K562 (cell line): Measurements from ENCODE around the gene SLC1A5. TPM values are rescaled to one million over a fixed set of nuclear protein-coding genes. Genes with fewer than 3 reads are reported as not detected.

Source experiments
- ATAC-seq: fragments of 200-7000 bp; cut with Tn5 transposase; 3 replicates; pipeline ENCODE4 v1.9.1; 2020; ENCODE audit warnings: moderate library complexity
- BruUV-seq: library from RNA; stranded (reverse); fragments of 400-500 nt; replicated peaks from 2 replicates; lab custom pipeline; 2021; lab: Mats Ljungman, UMichigan
- CTCF ChIA-PET: fragments of 300-600 bp; formaldehyde crosslinking; extraction: SDS; loops from one replicate; lab custom pipeline; 2021; ENCODE audit warnings: low intra/inter-chr PET ratio; lab: Yijun Ruan, JAX
- POLR2A ChIA-PET: fragments of 300-600, 350-650 bp; sonication (Branson Sonifier 250); formaldehyde crosslinking; extraction: SDS; loops from one replicate; lab custom pipeline; 2021; ENCODE audit warnings: antibody characterized with exemption, inconsistent platforms; lab: Yijun Ruan, JAX
- DNase-seq, 4 experiments: peaks; one replicate each; pipeline versions ENCODE4 v3.0.0 to v3.0.0-alpha.2; 2011 to 2018; ENCODE audit warnings: low spot score in 3 of 4, mixed read lengths in 3 of 4; ENCODE audit errors: extremely low read depth in 1 of 4
- FAIRE-seq: peaks from 2 replicates; lab custom pipeline; 2011; peaks lifted over from hg19 to GRCh38; lab: Jason Lieb, UNC
- H2AFZ ChIP-seq: 2 replicates; pipeline ENCODE4 v1.6.0; 2011; ENCODE audit warnings: low read depth, low read length, control low read depth, inconsistent platforms
- H3K27ac ChIP-seq: fragments of 200-600 bp; 3 replicates; pipeline ENCODE4 v1.8.0; 2011; ENCODE audit warnings: low read depth, mild to moderate bottlenecking, control low read depth, inconsistent platforms, low read length, moderate library complexity, mixed read lengths; ENCODE audit errors: extremely low read depth
- H3K27me3 ChIP-seq, 2 experiments: fragments of 300-600 bp in 1 of 2; 2 replicates in 1 of 2; 3 replicates in 1 of 2; pipeline versions ENCODE4 v1.6.0 to v1.8.0; 2011; ENCODE audit warnings: inconsistent platforms in 2 of 2, low read length in 2 of 2, mild to moderate bottlenecking in 1 of 2, mixed read lengths in 1 of 2, moderate library complexity in 1 of 2; ENCODE audit not compliant: control insufficient read depth in 2 of 2, insufficient read depth in 2 of 2
- H3K36me3 ChIP-seq: fragments of 300-600 bp; 3 replicates; pipeline ENCODE4 v1.8.0; 2011; ENCODE audit warnings: mild to moderate bottlenecking, low read length, inconsistent platforms; ENCODE audit not compliant: control insufficient read depth, insufficient read depth
- H3K4me1 ChIP-seq, 2 experiments: fragments of 200-600 bp in 1 of 2; replicated peaks in 1 of 2; 2 replicates in 1 of 2; 3 replicates in 1 of 2; pipeline versions ENCODE4 v1.5.1 to v1.8.0; 2011; ENCODE audit warnings: inconsistent platforms in 2 of 2, low read length in 2 of 2, mild to moderate bottlenecking in 1 of 2, mixed read lengths in 1 of 2, moderate library complexity in 1 of 2; ENCODE audit not compliant: control insufficient read depth in 2 of 2, insufficient read depth in 2 of 2
- H3K4me2 ChIP-seq: 2 replicates; pipeline ENCODE4 v1.6.1; 2011; ENCODE audit warnings: low read length, control low read depth, inconsistent platforms, mixed read lengths; ENCODE audit not compliant: insufficient read depth
- H3K4me3 ChIP-seq: fragments of 200-600 bp; sonication (generic), shearing (Covaris generic); 2 replicates; pipeline ENCODE4 v1.5.1; 2016; ENCODE audit warnings: control low read depth, inconsistent platforms
- H3K79me2 ChIP-seq: fragments of 200-600 bp; 3 replicates; pipeline ENCODE4 v1.8.0; 2011; ENCODE audit warnings: low read length, inconsistent platforms; ENCODE audit not compliant: control insufficient read depth, insufficient read depth
- H3K9ac ChIP-seq, 2 experiments: 2 replicates each; pipeline versions ENCODE4 v1.6.0 to v1.6.1; 2011; ENCODE audit warnings: low read depth in 2 of 2, low read length in 2 of 2, control low read depth in 1 of 2, inconsistent platforms in 1 of 2, mild to moderate bottlenecking in 1 of 2, mixed read lengths in 1 of 2; ENCODE audit not compliant: insufficient read depth in 1 of 2
- H3K9me1 ChIP-seq: one replicate; pipeline ENCODE4 v1.6.0; 2011; ENCODE audit warnings: inconsistent platforms, mild to moderate bottlenecking, low read length, moderate library complexity; ENCODE audit not compliant: control insufficient read depth, insufficient read depth
- H3K9me3 ChIP-seq: replicated peaks from 2 replicates; pipeline ENCODE4 v1.5.1; 2011; ENCODE audit warnings: low read depth, low read length, inconsistent platforms; ENCODE audit not compliant: control insufficient read depth, insufficient read depth
- H4K20me1 ChIP-seq: replicated peaks from 2 replicates; pipeline ENCODE4 v1.6.1; 2011; ENCODE audit warnings: low read length, inconsistent platforms, mixed read lengths; ENCODE audit not compliant: control insufficient read depth, insufficient read depth
- POLR2AphosphoS5 ChIP-seq: IDR thresholded peaks from 2 replicates; pipeline ENCODE4 v1.6.1; 2011; ENCODE audit warnings: mild to moderate bottlenecking, low read depth, low read length, moderate library complexity; ENCODE audit not compliant: control insufficient read depth, insufficient read depth
- POLR2B ChIP-seq: fragments of 450-650 bp; IDR thresholded peaks from 2 replicates; pipeline ENCODE4 v1.6.1; 2018; ENCODE audit warnings: low read depth; ENCODE audit not compliant: partially characterized antibody
- RBFOX2 ChIP-seq: fragments of 200-400 bp; formaldehyde crosslinking; IDR thresholded peaks from 2 replicates; pipeline ENCODE4 v1.6.1; 2017; ENCODE audit warnings: low read depth, mild to moderate bottlenecking, low read length, moderate library complexity
- TAL1 ChIP-seq: fragments of 450-650 bp; IDR thresholded peaks from 2 replicates; pipeline ENCODE4 v1.6.1; 2016; ENCODE audit warnings: mild to moderate bottlenecking
- WHSC1 ChIP-seq: IDR thresholded peaks from one replicate; pipeline ENCODE4 v1.6.1; 2012; ENCODE audit warnings: low read length, control low read depth, inconsistent platforms
- WGBS: fragments of 100-300 bp; shearing (Covaris generic); methylation state at CpG from one replicate; pipeline ENCODE4 v1.1.6; 2016; ENCODE audit warnings: low coverage, mixed read lengths; ENCODE audit not compliant: insufficient coverage; ENCODE audit errors: missing lambda C conversion rate; 5-methylcytosine and 5-hydroxymethylcytosine counted together
- in situ Hi-C: fragments of 300-500 bp; cut with MboI; formaldehyde crosslinking; loops from 4 replicates; pipeline ENCODE4 v1.15.0; 2018; ENCODE audit warnings: inconsistent platforms, mixed read lengths
- intact Hi-C: fragments of 100-400 bp; cut with micrococcal nuclease; formaldehyde crosslinking; loops from 2 replicates; pipeline ENCODE4 v1.14.2; 2022
- polyA plus RNA-seq, 8 experiments: library from polyadenylated mRNA; depleted of rRNA in 4 of 8; stranded (reverse) in 5 of 8; unstranded in 3 of 8; fragments of >200 nt; fragmentation: Nextera tagmentation in 2 of 8; fragmentation: Illumina TruSeq in 1 of 8; extraction: Ambion mirVana in 2 of 8; extraction: Trizol in 1 of 8; gene quantifications; 2 replicates each; pipeline versions ENCODE4 v1.2.1 to v1.2.3, GENCODE V29; 2011 to 2014; ENCODE audit warnings: inconsistent platforms in 1 of 8, missing spikeins in 1 of 8
- total RNA-seq, 7 experiments: library from RNA; depleted of rRNA in 6 of 7; stranded (reverse); fragments of >200 nt in 6 of 7; fragmentation: Illumina TruSeq in 2 of 7; extraction: Trizol in 2 of 7; gene quantifications; 2 replicates each; pipeline versions ENCODE4 v1.2.1 to v1.2.3, GENCODE V29; 2011 to 2021; ENCODE audit warnings: low replicate concordance in 1 of 7

Gene SLC1A5
- total and polyA plus RNA-seq, 9 of the 15 experiments (the other 6 are each of a cell fraction or from before 2014, with no cell fraction given), result 31.2 to 417 (median 134) TPM

- Histone ChIP-seq H3K4me3 (no peak overlapping the region), H3K27ac (no peak overlapping the region), H3K9me1 (peaks cover 9% of the 10 kb centered on the region), H4K20me1 (peaks cover 52% of the 10 kb centered on the region), H2AFZ (no peak overlapping the region), H3K36me3 (peaks cover 86% of the 10 kb centered on the region), H3K4me2 (no peak overlapping the region), H3K79me2 (peaks cover 68% of the 10 kb centered on the region), H3K9ac (no peak overlapping the region), H3K9me3 (no peaks in the 10 kb centered on the region), H3K4me1 (peaks cover 52 to 75% of the 10 kb centered on the region in 2 experiments), H3K27me3 (no peaks in the 10 kb centered on the region)
- intact Hi-C loops (no loop called here), in situ Hi-C loops (no loop called here)
- no peak for FAIRE-seq
- no peak for ATAC-seq
- ChIA-PET POLR2A (interaction anchor here (0.6 to 1.1 kb wide), 2 partner anchors 20 to 93 kb away, joined by 3 read pairs; no protein-coding TSS in a partner anchor), CTCF (no interaction called here)
- DNase-seq, result no peak
- 0 out of 2 replicates have a peak, but pooled peaks have one; percentile 5 for TF ChIP-seq RBFOX2
- TF ChIP-seq POLR2B, result no peak
- 0 out of 2 replicates have a peak, but pooled peaks have one; percentile 16 for TF ChIP-seq POLR2AphosphoS5
- no peak for TF ChIP-seq TAL1
- peak; percentile 83 for TF ChIP-seq WHSC1
- no TSS peak for BruUV-seq
- 89% methylated on average over 11 of the region's 11 CpGs for WGBS
Measured at GRCh38 chr19:46733690-46734292, 54.6 kb downstream of the SLC1A5 start.
